ENCODE measurements around the gene JAKMIP2.

The JAKMIP2 gene

DNA sequence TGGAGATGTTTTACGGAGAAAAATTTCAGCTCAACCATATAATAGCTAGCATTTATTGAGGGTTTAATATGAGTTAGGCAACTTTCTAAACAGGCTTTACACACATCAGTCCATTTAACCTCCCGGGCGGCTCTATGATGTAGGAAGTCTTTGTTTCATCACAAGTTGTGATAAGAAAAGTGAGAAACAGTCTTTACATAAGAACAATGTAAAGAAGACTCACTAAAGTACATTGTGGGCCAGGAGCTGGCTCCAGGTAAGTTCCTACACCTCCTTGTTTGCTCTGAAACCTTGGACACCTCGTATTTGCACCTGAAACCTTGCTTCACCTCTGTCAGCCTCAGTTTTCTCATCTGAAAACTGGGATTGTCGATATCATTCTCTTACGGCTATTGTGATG is 116.1 kb downstream of the JAKMIP2 start:
- no peaks in the 10 kb centered on the region for H3K4me1 ChIP-seq (ENCODE audit: control insufficient read depth, insufficient read depth, low read length)
- TF ChIP-seq ZNF157 (tag by site-specific recombination; IDR thresholded peaks at IDR 0.05): no peak
- no peak for TF ChIP-seq ZNF776 (tag by site-specific recombination; IDR thresholded peaks at IDR 0.05; ENCODE audit: borderline replicate concordance)
- peaks cover 0 to 15% of the 10 kb centered on the region in 2 experiments; a peak in 1 of 3 replicates for H3K36me3 ChIP-seq (ENCODE audit: control insufficient read depth in 2 of 2, insufficient read depth in 1 of 2, low read length in 2 of 2)
- H3K4me3 ChIP-seq (ENCODE audit: low read depth, low read length): no peak overlapping the region
- H3K9me3 ChIP-seq (ENCODE audit: control insufficient read depth, insufficient read depth, low read depth, low read length): no peaks in the 10 kb centered on the region
- no peak overlapping the region for H3K27ac ChIP-seq (ENCODE audit: extremely low read depth, low read depth, low read length)
- ChIA-PET POLR2A (no interaction called here), CTCF (interaction anchor here (0.6 to 1.2 kb wide), 4 partner anchors 10 to 264 kb away, joined by 3 read pairs; no protein-coding TSS in a partner anchor)

DNA sequence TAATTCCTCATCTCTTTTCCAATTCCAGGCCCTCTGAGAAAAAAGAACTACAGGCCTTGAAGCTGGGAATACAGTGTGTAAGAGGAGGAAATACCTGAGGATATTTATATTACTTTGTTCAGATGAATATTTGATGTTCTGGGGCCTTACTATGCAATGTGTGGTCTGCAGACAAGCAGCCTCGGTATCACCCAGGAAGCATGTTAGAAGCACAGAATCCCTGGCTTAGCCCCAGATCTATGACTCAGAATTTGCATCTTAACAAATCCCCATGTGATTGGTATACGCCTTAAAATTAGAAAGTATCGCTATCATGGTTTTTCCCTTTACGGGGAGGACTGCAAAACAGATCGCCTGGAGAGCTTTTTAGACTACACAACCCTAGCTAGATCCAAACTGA is 121.0 kb downstream of the JAKMIP2 start:
- Histone ChIP-seq H3K27ac (ENCODE audit: extremely low read depth, low read depth, low read length) (no peak overlapping the region), H3K9me3 (ENCODE audit: control insufficient read depth, insufficient read depth, low read depth, low read length) (no peaks in the 10 kb centered on the region), H3K4me1 (ENCODE audit: control insufficient read depth, insufficient read depth, low read length) (no peaks in the 10 kb centered on the region), H3K36me3 (ENCODE audit: control insufficient read depth in 2 of 2, insufficient read depth in 1 of 2, low read length in 2 of 2) (peaks cover 0 to 15% of the 10 kb centered on the region in 2 experiments; a peak in 1 of 3 replicates), H3K4me3 (ENCODE audit: low read depth, low read length) (no peak overlapping the region)
- CTCF ChIA-PET: interaction anchor here (0.6 kb wide), 1 partner anchor 196 kb away, joined by 3 read pairs; no protein-coding TSS in a partner anchor
- POLR2A ChIA-PET: no interaction called here
- TF ChIP-seq KLF8 (tag by site-specific recombination; IDR thresholded peaks at IDR 0.05) (no peak), OSR2 (tag by site-specific recombination; IDR thresholded peaks at IDR 0.05) (no peak), ZNF664 (tag by site-specific recombination; IDR thresholded peaks at IDR 0.05) (no peak), ZNF184 (tag by site-specific recombination; IDR thresholded peaks at IDR 0.05) (no peak), ZSCAN18 (tag by site-specific recombination; IDR thresholded peaks at IDR 0.05) (no peak), TCF7L2 (IDR thresholded peaks at IDR 0.05; ENCODE audit: borderline replicate concordance, low read depth, low read length) (no peak)

GRCh38 chr5:147659166-147659929 is 123.2 kb downstream of the JAKMIP2 start:
- Histone ChIP-seq H3K4me1 (ENCODE audit: control insufficient read depth, insufficient read depth, low read length) (no peaks in the 10 kb centered on the region), H3K27ac (ENCODE audit: extremely low read depth, low read depth, low read length) (no peak overlapping the region), H3K9me3 (ENCODE audit: control insufficient read depth, insufficient read depth, low read depth, low read length) (no peaks in the 10 kb centered on the region), H3K4me3 (ENCODE audit: low read depth, low read length) (no peak overlapping the region), H3K36me3 (ENCODE audit: control insufficient read depth in 2 of 2, insufficient read depth in 1 of 2, low read length in 2 of 2) (peaks cover 0 to 15% of the 10 kb centered on the region in 2 experiments; a peak in 1 of 3 replicates)
- no peak for TF ChIP-seq ZNF670 (tag by site-specific recombination; IDR thresholded peaks at IDR 0.05; ENCODE audit: low read depth)
- ChIA-PET POLR2A (no interaction called here), CTCF (interaction anchor here (0.7 to 1.0 kb wide), 2 partner anchors 19 to 63 kb away, joined by 3 to 4 read pairs; no protein-coding TSS in a partner anchor)

- Histone ChIP-seq H3K27ac (ENCODE audit: extremely low read depth, low read depth, low read length) (no peak overlapping the region), H3K36me3 (ENCODE audit: control insufficient read depth in 2 of 2, insufficient read depth in 1 of 2, low read length in 2 of 2) (peaks cover 0 to 15% of the 10 kb centered on the region in 2 experiments; a peak in 1 of 3 replicates), H3K4me3 (ENCODE audit: low read depth, low read length) (no peak overlapping the region), H3K4me1 (ENCODE audit: control insufficient read depth, insufficient read depth, low read length) (no peaks in the 10 kb centered on the region), H3K9me3 (ENCODE audit: control insufficient read depth, insufficient read depth, low read depth, low read length) (no peaks in the 10 kb centered on the region)
- POLR2A ChIA-PET: no interaction called here
- CTCF ChIA-PET: no interaction called here
- no peak for TF ChIP-seq SALL2 (tag by site-specific recombination; IDR thresholded peaks at IDR 0.05; ENCODE audit: borderline replicate concordance)
- TF ChIP-seq ZBTB10 (tag by site-specific recombination; IDR thresholded peaks at IDR 0.05): no peak
- no peak for TF ChIP-seq ZNF747 (tag by site-specific recombination; IDR thresholded peaks at IDR 0.05)
- no peak for TF ChIP-seq ZNF571 (tag by site-specific recombination; IDR thresholded peaks at IDR 0.05)
- no peak for TF ChIP-seq ZBTB20 (tag by site-specific recombination; IDR thresholded peaks at IDR 0.05)
- no peak for TF ChIP-seq YY2 (tag by site-specific recombination; IDR thresholded peaks at IDR 0.05)
- no peak for TF ChIP-seq ZNF792 (tag by site-specific recombination; IDR thresholded peaks at IDR 0.05)
- TF ChIP-seq, protein P1, sequence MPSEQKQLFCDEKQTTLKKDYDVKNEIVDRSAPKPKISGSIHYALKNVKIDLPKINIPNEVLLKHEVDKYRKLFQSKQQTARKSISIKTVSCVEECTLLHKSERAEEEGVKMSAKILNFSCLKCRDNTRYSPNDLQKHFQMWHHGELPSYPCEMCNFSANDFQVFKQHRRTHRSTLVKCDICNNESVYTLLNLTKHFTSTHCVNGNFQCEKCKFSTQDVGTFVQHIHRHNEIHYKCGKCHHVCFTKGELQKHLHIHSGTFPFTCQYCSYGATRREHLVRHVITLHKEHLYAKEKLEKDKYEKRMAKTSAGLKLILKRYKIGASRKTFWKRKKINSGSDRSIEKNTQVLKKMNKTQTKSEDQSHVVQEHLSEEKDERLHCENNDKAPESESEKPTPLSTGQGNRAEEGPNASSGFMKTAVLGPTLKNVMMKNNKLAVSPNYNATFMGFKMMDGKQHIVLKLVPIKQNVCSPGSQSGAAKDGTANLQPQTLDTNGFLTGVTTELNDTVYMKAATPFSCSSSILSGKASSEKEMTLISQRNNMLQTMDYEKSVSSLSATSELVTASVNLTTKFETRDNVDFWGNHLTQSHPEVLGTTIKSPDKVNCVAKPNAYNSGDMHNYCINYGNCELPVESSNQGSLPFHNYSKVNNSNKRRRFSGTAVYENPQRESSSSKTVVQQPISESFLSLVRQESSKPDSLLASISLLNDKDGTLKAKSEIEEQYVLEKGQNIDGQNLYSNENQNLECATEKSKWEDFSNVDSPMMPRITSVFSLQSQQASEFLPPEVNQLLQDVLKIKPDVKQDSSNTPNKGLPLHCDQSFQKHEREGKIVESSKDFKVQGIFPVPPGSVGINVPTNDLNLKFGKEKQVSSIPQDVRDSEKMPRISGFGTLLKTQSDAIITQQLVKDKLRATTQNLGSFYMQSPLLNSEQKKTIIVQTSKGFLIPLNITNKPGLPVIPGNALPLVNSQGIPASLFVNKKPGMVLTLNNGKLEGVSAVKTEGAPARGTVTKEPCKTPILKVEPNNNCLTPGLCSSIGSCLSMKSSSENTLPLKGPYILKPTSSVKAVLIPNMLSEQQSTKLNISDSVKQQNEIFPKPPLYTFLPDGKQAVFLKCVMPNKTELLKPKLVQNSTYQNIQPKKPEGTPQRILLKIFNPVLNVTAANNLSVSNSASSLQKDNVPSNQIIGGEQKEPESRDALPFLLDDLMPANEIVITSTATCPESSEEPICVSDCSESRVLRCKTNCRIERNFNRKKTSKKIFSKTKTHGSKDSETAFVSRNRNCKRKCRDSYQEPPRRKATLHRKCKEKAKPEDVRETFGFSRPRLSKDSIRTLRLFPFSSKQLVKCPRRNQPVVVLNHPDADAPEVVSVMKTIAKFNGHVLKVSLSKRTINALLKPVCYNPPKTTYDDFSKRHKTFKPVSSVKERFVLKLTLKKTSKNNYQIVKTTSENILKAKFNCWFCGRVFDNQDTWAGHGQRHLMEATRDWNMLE (tag by site-specific recombination; conservative IDR thresholded peaks at IDR 0.05; ENCODE audit: low read depth): no peak
- TF ChIP-seq ZNF2 (tag by site-specific recombination; IDR thresholded peaks at IDR 0.05): no peak
Observed at GRCh38 chr5:147658293-147658932, 124.1 kb downstream of the JAKMIP2 start.
